ENCODE data around the gene SNORC.
A peak's percentile ranks its signal among the peaks of the same experiment; 100 is the strongest.

SNORC gene

GRCh38 chr2:232925153-232925820 is 55.2 kb downstream of the SNORC start:
- no peak overlapping the region for H3K4me3 ChIP-seq (ENCODE audit: low read depth, low read length)

GRCh38 chr2:232925821-232926156 is 55.7 kb downstream of the SNORC start:
- H3K4me3 ChIP-seq (ENCODE audit: low read depth, low read length): no peak overlapping the region

- no peak overlapping the region for H3K4me3 ChIP-seq (ENCODE audit: low read depth, low read length)
Measured at GRCh38 chr2:232926431-232926939, 56.4 kb downstream of the SNORC start.

- H3K4me3 ChIP-seq (ENCODE audit: low read depth, low read length): peak overlapping the region; percentile 13
Measured at GRCh38 chr2:232927032-232927792, 57.1 kb downstream of the SNORC start.

GRCh38 chr2:232927793-232928550 is 57.9 kb downstream of the SNORC start:
- H3K4me3 ChIP-seq (ENCODE audit: low read depth, low read length): peak overlapping the region; percentile 34

Measured in iPS-11a (cell line).